HCT116 (cell line): ENCODE measurements around the gene PJA1.

Experiments used
- CTCF ChIP-seq, 3 experiments: fragments of 200-600 bp in 1 of 3; sonication (generic) in 1 of 3; IDR thresholded peaks in 2 of 3; conservative IDR thresholded peaks in 1 of 3; 2 replicates each; pipeline ENCODE4 v1.5.1; 2012 to 2017; ENCODE audit warnings: low read depth in 2 of 3, low read length in 2 of 3, antibody characterized with exemption in 1 of 3, borderline replicate concordance in 1 of 3, control low read depth in 1 of 3, mild to moderate bottlenecking in 1 of 3, mixed read lengths in 1 of 3, mixed run types in 1 of 3, moderate library complexity in 1 of 3; ENCODE audit not compliant: insufficient read depth in 1 of 3
- EZH2 ChIP-seq: fragments of 200-600 bp; sonication (generic); IDR thresholded peaks from 2 replicates; pipeline ENCODE4 v1.6.1; 2017; ENCODE audit warnings: antibody characterized with exemption, mixed run types
- EZH2phosphoT487 ChIP-seq: fragments of 200-600 bp; IDR thresholded peaks from 2 replicates; pipeline ENCODE4 v1.6.1; 2018; ENCODE audit warnings: antibody characterized with exemption, borderline replicate concordance
- JUND ChIP-seq: IDR thresholded peaks from 2 replicates; pipeline ENCODE4 v1.6.1; 2012
- MAX ChIP-seq: IDR thresholded peaks from 2 replicates; pipeline ENCODE4 v1.6.1; 2012
- POLR2A ChIP-seq: IDR thresholded peaks from 2 replicates; pipeline ENCODE4 v1.7.0; 2011; ENCODE audit warnings: borderline replicate concordance; ENCODE audit not compliant: insufficient read depth, insufficient read length; ENCODE audit errors: extremely low read depth
- POLR2AphosphoS5 ChIP-seq: IDR thresholded peaks from 2 replicates; pipeline ENCODE4 v1.6.1; 2011; ENCODE audit warnings: mild to moderate bottlenecking, low read depth, low read length, moderate library complexity
- SIN3A ChIP-seq: IDR thresholded peaks from 2 replicates; pipeline ENCODE4 v1.6.1; 2012; ENCODE audit warnings: low read depth
- ZBTB33 ChIP-seq: IDR thresholded peaks from 2 replicates; pipeline ENCODE4 v1.6.1; 2011; ENCODE audit warnings: mild to moderate bottlenecking, low read length, moderate library complexity; ENCODE audit not compliant: insufficient replicate concordance; ENCODE audit errors: extremely low read depth
- ZFX ChIP-seq: fragments of 450-650 bp; IDR thresholded peaks from 2 replicates; pipeline ENCODE4 v1.6.1; 2017
- ZNF274 ChIP-seq: fragments of 200-500 bp; sonication (Bioruptor generic); IDR thresholded peaks from 2 replicates; pipeline ENCODE4 v1.6.1; 2014; ENCODE audit warnings: mild to moderate bottlenecking, low read depth, low read length, inconsistent platforms
- TF ChIP-seq, protein P1 (sequence below): IDR thresholded peaks from 2 replicates; pipeline ENCODE4 v1.6.1; 2012; ENCODE audit warnings: low read depth

- no peak for TF ChIP-seq JUND
- no peak for TF ChIP-seq CTCF (IDR thresholded peaks at IDR 0.05 in 2 of 3, conservative IDR thresholded peaks at IDR 0.05 in 1 of 3; ENCODE audit: borderline replicate concordance in 1 of 3, insufficient read depth in 1 of 3, low read depth in 2 of 3, low read length in 2 of 3)
- no peak for TF ChIP-seq SIN3A
- no peak for TF ChIP-seq POLR2A
- no peak for TF ChIP-seq EZH2
- no peak for TF ChIP-seq ZFX
- TF ChIP-seq, protein P1, sequence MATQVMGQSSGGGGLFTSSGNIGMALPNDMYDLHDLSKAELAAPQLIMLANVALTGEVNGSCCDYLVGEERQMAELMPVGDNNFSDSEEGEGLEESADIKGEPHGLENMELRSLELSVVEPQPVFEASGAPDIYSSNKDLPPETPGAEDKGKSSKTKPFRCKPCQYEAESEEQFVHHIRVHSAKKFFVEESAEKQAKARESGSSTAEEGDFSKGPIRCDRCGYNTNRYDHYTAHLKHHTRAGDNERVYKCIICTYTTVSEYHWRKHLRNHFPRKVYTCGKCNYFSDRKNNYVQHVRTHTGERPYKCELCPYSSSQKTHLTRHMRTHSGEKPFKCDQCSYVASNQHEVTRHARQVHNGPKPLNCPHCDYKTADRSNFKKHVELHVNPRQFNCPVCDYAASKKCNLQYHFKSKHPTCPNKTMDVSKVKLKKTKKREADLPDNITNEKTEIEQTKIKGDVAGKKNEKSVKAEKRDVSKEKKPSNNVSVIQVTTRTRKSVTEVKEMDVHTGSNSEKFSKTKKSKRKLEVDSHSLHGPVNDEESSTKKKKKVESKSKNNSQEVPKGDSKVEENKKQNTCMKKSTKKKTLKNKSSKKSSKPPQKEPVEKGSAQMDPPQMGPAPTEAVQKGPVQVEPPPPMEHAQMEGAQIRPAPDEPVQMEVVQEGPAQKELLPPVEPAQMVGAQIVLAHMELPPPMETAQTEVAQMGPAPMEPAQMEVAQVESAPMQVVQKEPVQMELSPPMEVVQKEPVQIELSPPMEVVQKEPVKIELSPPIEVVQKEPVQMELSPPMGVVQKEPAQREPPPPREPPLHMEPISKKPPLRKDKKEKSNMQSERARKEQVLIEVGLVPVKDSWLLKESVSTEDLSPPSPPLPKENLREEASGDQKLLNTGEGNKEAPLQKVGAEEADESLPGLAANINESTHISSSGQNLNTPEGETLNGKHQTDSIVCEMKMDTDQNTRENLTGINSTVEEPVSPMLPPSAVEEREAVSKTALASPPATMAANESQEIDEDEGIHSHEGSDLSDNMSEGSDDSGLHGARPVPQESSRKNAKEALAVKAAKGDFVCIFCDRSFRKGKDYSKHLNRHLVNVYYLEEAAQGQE, result no peak
- no peak for TF ChIP-seq MAX
- TF ChIP-seq ZBTB33, result no peak
- no peak for TF ChIP-seq POLR2AphosphoS5
- no peak for TF ChIP-seq EZH2phosphoT487
- TF ChIP-seq ZNF274, result no peak
These were observed 29.9 kb upstream of the PJA1 start for GRCh38 chrX:69195192-69195591.
